Bronchial epithelial cell (primary cell): ENCODE measurements around the gene ANO10. TPM values are rescaled to one million over a fixed set of nuclear protein-coding genes. Genes with fewer than 3 reads are reported as not detected.

ENCODE experiments used
- DNase-seq: peaks from one replicate; pipeline ENCODE4 v3.0.0-alpha.2; 2010; ENCODE audit warnings: low read depth
- FAIRE-seq: peaks from 2 replicates; lab custom pipeline; 2011; peaks lifted over from hg19 to GRCh38; lab: Jason Lieb, UNC
- H3K27me3 ChIP-seq: 2 replicates; pipeline ENCODE4 v1.5.1; 2011; ENCODE audit warnings: low read length; ENCODE audit not compliant: control insufficient read depth, insufficient read depth
- H3K36me3 ChIP-seq: 2 replicates; pipeline ENCODE4 v1.5.1; 2011; ENCODE audit warnings: low read length; ENCODE audit not compliant: control insufficient read depth, insufficient read depth
- H3K4me3 ChIP-seq: 2 replicates; pipeline ENCODE4 v1.5.1; 2011; ENCODE audit warnings: mild to moderate bottlenecking, low read depth, low read length, control low read depth
- total RNA-seq: library from RNA; depleted of rRNA; stranded (reverse); fragments of >200 nt; gene quantifications from 2 replicates; pipeline ENCODE4 v1.2.1, GENCODE V29; 2014
- TF ChIP-seq, protein P1 (sequence below): IDR thresholded peaks from 2 replicates; pipeline ENCODE4 v1.5.1; 2011; ENCODE audit warnings: mild to moderate bottlenecking, moderate library complexity, low read length, control low read depth, inconsistent platforms; ENCODE audit not compliant: insufficient read depth, severe bottlenecking

The ANO10 gene
- total RNA-seq, 1 donor from 2014 or later: 25.8 TPM

DNA sequence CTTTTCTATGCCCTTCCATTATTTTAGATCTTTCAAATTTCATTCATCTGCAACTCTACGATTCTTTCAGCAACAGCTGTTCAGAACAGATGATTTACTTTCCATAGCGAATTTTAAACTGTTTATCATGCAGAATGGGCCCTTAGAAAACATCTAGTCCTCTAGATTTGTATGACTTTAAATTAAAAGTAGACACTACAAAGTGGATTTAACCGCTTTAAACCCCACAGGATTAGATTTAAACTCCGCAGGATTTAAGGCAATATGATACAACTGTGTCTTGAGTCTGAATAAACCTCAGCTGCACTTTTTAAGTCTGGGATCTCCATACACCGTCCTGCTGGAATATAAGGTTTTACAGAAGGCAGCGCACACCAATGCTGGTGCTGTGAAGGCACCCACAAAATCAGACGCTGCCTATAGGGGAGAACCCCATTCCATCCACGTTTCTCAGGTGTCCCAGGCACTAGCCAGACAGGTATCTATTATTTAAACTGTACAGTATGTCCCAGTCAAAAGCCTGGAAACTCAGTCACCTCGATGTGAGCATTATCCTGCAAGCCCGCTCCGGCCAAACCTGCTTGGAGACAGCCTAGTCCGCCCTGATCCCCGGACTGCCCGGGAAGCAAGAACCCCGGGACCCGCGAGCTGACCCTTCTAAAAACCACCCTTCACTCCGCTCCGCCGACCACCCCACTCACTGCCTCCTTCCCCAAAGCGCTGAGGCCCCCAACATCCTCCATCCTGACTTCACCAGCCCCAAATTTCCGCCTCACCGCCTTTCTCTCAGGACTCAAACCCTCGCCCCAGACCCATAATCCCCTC, 768 bp downstream of the ANO10 start:
- H3K27me3 ChIP-seq: no peaks in the 10 kb centered on the region
- no peaks in the 10 kb centered on the region for H3K36me3 ChIP-seq
- H3K4me3 ChIP-seq: peak overlapping the region; percentile 93
- FAIRE-seq (no peak), DNase-seq (peak; percentile 17)
- TF ChIP-seq, protein P1, sequence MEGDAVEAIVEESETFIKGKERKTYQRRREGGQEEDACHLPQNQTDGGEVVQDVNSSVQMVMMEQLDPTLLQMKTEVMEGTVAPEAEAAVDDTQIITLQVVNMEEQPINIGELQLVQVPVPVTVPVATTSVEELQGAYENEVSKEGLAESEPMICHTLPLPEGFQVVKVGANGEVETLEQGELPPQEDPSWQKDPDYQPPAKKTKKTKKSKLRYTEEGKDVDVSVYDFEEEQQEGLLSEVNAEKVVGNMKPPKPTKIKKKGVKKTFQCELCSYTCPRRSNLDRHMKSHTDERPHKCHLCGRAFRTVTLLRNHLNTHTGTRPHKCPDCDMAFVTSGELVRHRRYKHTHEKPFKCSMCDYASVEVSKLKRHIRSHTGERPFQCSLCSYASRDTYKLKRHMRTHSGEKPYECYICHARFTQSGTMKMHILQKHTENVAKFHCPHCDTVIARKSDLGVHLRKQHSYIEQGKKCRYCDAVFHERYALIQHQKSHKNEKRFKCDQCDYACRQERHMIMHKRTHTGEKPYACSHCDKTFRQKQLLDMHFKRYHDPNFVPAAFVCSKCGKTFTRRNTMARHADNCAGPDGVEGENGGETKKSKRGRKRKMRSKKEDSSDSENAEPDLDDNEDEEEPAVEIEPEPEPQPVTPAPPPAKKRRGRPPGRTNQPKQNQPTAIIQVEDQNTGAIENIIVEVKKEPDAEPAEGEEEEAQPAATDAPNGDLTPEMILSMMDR: no peak

DNA sequence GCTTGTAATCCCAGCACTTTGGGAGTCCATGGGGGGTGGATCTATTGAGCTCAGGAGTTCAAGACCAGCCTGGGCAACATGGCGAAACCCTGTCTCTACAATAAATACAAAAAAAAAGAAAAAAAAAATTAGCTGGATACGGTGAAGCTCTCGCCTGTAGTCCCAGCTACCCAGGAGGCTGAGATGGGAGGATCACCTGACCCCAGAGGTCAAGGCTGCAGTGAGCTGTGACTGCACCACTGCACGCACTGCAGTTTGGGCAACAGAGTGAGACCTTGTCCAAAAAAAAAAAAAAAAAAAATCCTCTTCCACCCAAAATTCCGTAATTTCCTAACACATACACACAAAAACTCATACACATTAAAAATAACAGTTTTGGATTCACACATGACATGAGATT, 2.2 kb downstream of the ANO10 start:
- Histone ChIP-seq H3K4me3 (no peak overlapping the region), H3K27me3 (no peaks in the 10 kb centered on the region), H3K36me3 (no peaks in the 10 kb centered on the region)
- no peak for FAIRE-seq
- no peak for DNase-seq
- TF ChIP-seq, protein P1: no peak

DNA sequence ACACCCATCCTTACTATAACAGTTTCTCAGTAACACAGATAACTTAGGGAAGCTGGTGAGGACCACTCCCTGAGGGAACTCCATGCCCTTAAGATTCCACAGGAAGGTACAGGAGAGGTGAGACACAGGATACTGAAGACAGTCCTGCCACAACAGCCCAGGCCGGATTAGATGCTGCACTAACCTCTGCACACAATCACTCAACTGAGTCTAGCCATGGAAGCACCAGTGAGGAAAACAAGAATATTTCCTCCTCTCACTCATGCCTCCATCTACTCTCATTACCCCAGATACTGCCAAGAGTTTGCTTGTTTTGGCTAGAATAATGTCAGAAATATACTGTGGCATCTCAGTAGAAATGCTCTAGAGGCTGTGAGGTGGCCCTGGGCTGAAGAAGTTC, 3.7 kb downstream of the ANO10 start:
- TF ChIP-seq, protein P1: no peak
- Histone ChIP-seq H3K4me3 (no peak overlapping the region), H3K27me3 (no peaks in the 10 kb centered on the region), H3K36me3 (no peaks in the 10 kb centered on the region)
- FAIRE-seq (no peak), DNase-seq (no peak)

DNA sequence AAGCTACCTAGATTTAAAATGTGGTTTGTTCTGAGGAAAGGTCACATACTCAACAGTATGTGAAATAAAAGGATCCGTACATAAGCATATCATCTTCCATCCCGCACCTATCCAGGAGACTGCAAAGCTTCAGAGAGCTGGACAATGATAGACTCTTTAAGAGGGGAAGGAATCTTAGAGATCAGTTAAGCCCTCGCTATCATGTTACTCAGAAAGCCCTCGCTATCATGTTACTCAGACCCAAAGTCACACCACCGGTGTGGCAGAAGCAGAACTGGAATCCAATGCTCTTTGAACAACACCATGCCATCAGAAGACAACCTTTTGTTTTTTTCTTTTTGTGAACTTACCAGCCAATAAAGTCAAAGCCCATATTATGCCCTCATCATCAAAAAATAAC, 5.8 kb downstream of the ANO10 start:
- Histone ChIP-seq H3K27me3 (no peaks in the 10 kb centered on the region), H3K36me3 (no peaks in the 10 kb centered on the region), H3K4me3 (no peak overlapping the region)
- FAIRE-seq (no peak), DNase-seq (no peak)
- TF ChIP-seq, protein P1: no peak

DNA sequence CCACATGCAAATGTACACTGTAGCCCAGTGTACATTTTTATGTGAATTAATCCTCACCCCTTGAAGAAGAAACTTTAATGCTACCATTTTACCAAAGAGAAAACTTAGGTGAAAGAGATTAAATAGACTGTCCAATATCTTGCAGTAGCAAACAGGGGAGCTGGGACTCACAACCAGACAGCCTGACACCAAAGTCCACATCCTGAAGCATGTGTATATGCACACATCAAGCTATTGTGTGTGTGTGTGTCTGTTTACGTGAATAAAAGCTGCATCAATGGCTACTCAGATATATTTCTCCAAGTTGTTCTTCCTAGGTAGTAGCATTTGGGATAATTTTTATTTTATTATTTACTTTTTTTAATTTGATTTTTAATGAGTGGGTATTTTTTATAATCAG, 6.7 kb downstream of the ANO10 start:
- Histone ChIP-seq H3K36me3 (no peaks in the 10 kb centered on the region), H3K4me3 (no peak overlapping the region), H3K27me3 (no peaks in the 10 kb centered on the region)
- TF ChIP-seq, protein P1: no peak
- FAIRE-seq (no peak), DNase-seq (no peak)
